ENCODE data around the gene HMGN2. TPM values are rescaled to one million over a fixed set of nuclear protein-coding genes. Genes with fewer than 3 reads are reported as not detected.

HMGN2 gene
- total and polyA plus RNA-seq, 4 donors: 51.8 to 218 (median 132) TPM

DNA sequence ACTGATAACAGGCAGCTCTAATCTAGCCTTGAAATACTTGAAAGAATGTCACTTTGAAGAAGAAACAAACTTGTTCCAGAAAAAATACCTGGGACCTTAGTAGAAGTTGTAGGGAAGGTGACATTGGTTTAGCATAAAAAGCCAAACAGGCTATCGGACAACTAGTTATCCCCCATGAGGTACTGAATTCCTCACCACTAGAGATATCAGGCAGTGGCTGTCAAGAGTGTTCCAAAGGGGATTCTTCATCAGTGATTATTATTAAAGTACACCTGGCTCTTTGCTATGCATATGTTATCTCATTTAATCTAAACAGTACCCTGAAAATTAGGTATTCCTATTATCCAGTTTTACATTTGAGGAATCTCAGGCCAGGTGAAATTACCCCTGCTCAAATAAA lies 13.1 kb upstream of the HMGN2 start:
- no peak overlapping the region for H3K9ac ChIP-seq (ENCODE audit: low read depth in 1 of 2, low read length in 2 of 2)
- 95% methylated on average over 1 of the region's 1 CpG for WGBS
- peaks cover 0 to 42% (median 10%) of the 10 kb centered on the region in 4 donors for H3K36me3 ChIP-seq (ENCODE audit: control insufficient read depth in 4 of 4, insufficient read depth in 3 of 4, low read depth in 1 of 4, low read length in 3 of 4)
- H3K9me3 ChIP-seq (ENCODE audit: control insufficient read depth in 4 of 4, low read length in 3 of 4): no peaks in the 10 kb centered on the region
- no peak for TF ChIP-seq REST (IDR thresholded peaks at IDR 0.05)
- no peak overlapping the region for H3K27ac ChIP-seq (ENCODE audit: low read depth in 1 of 2, low read length in 2 of 2)
- DNase-seq (ENCODE audit: low spot score): no peak
- no peaks in the 10 kb centered on the region for H3K4me1 ChIP-seq (ENCODE audit: control insufficient read depth in 4 of 4, insufficient read depth in 4 of 4, low read length in 3 of 4)
- H3K27me3 ChIP-seq (ENCODE audit: control insufficient read depth in 4 of 4, insufficient read depth in 4 of 4, low read length in 3 of 4): no peaks in the 10 kb centered on the region
- H3K4me3 ChIP-seq (ENCODE audit: low read depth in 1 of 3, low read length in 3 of 3): no peak overlapping the region

DNA sequence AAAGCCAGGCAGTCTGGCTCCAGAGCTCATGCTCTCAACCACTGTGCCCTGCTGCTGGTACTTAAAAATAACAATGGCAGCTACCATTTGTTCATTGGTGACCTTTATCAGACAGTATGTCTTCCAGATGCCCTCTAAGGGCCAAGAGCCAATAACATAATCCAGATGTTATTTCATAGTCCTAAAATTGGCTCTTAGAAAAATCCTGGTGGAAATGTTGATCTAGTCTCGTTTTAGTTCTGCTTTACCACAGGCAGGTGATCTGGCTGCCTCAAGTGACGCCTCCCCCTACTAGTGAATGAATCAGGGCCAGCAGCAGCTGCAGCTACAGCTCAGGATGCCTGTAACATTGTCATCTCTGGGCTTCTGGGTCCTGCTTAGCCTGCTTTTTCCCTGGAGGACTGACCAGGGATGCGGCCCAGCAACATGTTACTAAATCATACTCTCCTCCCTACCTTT lies 12.6 kb upstream of the HMGN2 start:
- no peak for DNase-seq (ENCODE audit: low spot score)
- Histone ChIP-seq H3K9ac (ENCODE audit: low read depth in 1 of 2, low read length in 2 of 2) (no peak overlapping the region), H3K27me3 (ENCODE audit: control insufficient read depth in 4 of 4, insufficient read depth in 4 of 4, low read length in 3 of 4) (no peaks in the 10 kb centered on the region), H3K9me3 (ENCODE audit: control insufficient read depth in 4 of 4, low read length in 3 of 4) (no peaks in the 10 kb centered on the region), H3K36me3 (ENCODE audit: control insufficient read depth in 4 of 4, insufficient read depth in 3 of 4, low read depth in 1 of 4, low read length in 3 of 4) (peaks cover 0 to 46% (median 11%) of the 10 kb centered on the region in 4 donors), H3K4me3 (ENCODE audit: low read depth in 1 of 3, low read length in 3 of 3) (no peak overlapping the region), H3K27ac (ENCODE audit: low read depth in 1 of 2, low read length in 2 of 2) (no peak overlapping the region), H3K4me1 (ENCODE audit: control insufficient read depth in 4 of 4, insufficient read depth in 4 of 4, low read length in 3 of 4) (no peaks in the 10 kb centered on the region)
- WGBS: 92% methylated on average over 3 of the region's 3 CpGs
- no peak for TF ChIP-seq FOXA2 (IDR thresholded peaks at IDR 0.05)
- no peak for TF ChIP-seq CTCF (IDR thresholded peaks at IDR 0.05; ENCODE audit: low read depth, low read length, missing input control)
- no peak for TF ChIP-seq YY1 (IDR thresholded peaks at IDR 0.05)
- TF ChIP-seq, protein P1, sequence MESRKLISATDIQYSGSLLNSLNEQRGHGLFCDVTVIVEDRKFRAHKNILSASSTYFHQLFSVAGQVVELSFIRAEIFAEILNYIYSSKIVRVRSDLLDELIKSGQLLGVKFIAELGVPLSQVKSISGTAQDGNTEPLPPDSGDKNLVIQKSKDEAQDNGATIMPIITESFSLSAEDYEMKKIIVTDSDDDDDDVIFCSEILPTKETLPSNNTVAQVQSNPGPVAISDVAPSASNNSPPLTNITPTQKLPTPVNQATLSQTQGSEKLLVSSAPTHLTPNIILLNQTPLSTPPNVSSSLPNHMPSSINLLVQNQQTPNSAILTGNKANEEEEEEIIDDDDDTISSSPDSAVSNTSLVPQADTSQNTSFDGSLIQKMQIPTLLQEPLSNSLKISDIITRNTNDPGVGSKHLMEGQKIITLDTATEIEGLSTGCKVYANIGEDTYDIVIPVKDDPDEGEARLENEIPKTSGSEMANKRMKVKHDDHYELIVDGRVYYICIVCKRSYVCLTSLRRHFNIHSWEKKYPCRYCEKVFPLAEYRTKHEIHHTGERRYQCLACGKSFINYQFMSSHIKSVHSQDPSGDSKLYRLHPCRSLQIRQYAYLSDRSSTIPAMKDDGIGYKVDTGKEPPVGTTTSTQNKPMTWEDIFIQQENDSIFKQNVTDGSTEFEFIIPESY (IDR thresholded peaks at IDR 0.05): no peak
- TF ChIP-seq REST (IDR thresholded peaks at IDR 0.05): no peak
- no peak for TF ChIP-seq TAF1 (conservative IDR thresholded peaks at IDR 0.05)
- no peak for TF ChIP-seq NR2F2 (IDR thresholded peaks at IDR 0.05)

Measured in liver (tissue), 9 donors.